GM12892 (cell line): ENCODE results near the gene SLC2A4RG.

Experiments
- DNase-seq: peaks from one replicate; pipeline ENCODE4 v3.0.0; 2011; ENCODE audit not compliant: insufficient read length
- FAIRE-seq: peaks from 2 replicates; lab custom pipeline; 2011; peaks lifted over from hg19 to GRCh38; lab: Jason Lieb, UNC
- POLR2A ChIP-seq: IDR thresholded peaks from 2 replicates; pipeline ENCODE4 v1.6.1; 2011; ENCODE audit warnings: low read depth, low read length, control low read depth
- POLR2AphosphoS5 ChIP-seq: IDR thresholded peaks from 2 replicates; pipeline ENCODE4 v1.6.1; 2011; ENCODE audit warnings: low read depth, low read length, control low read depth
- TAF1 ChIP-seq: IDR thresholded peaks from 2 replicates; pipeline ENCODE4 v1.6.1; 2011; ENCODE audit warnings: low read depth, mild to moderate bottlenecking, control low read depth, low read length, borderline replicate concordance

Gene SLC2A4RG

GRCh38 chr20:63753381-63753780 is 13.8 kb downstream of the SLC2A4RG start:
- no peak for DNase-seq
- TF ChIP-seq POLR2AphosphoS5 (no peak), POLR2A (no peak), TAF1 (no peak)
- no peak for FAIRE-seq

- FAIRE-seq (no peak), DNase-seq (no peak)
- TF ChIP-seq POLR2AphosphoS5 (no peak), POLR2A (no peak), TAF1 (no peak)
Observed at GRCh38 chr20:63754008-63754407, 14.4 kb downstream of the SLC2A4RG start.

GRCh38 chr20:63755933-63756647 is 16.5 kb downstream of the SLC2A4RG start:
- FAIRE-seq (no peak), DNase-seq (no peak)
- TF ChIP-seq TAF1 (no peak), POLR2A (no peak), POLR2AphosphoS5 (no peak)

DNA sequence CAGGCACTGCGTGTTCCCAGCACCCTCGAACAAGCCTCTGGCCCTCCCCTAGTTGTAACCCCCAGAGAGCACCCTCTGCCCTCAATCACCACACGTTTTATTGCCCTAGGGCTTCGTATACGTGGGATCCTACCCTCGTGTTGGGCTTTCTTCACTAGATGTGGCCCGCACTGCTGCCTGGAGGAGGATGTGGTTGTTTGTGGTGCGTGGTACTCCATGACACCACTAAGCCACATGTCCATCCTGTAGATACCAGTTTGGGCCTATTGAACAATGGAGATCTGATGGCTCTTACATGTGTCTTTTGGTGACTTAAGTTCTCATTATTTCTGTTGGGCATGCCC is 17.0 kb downstream of the SLC2A4RG start:
- TF ChIP-seq TAF1: no peak
- no peak for TF ChIP-seq POLR2AphosphoS5
- no peak for TF ChIP-seq POLR2A
- DNase-seq (no peak), FAIRE-seq (no peak)

DNA sequence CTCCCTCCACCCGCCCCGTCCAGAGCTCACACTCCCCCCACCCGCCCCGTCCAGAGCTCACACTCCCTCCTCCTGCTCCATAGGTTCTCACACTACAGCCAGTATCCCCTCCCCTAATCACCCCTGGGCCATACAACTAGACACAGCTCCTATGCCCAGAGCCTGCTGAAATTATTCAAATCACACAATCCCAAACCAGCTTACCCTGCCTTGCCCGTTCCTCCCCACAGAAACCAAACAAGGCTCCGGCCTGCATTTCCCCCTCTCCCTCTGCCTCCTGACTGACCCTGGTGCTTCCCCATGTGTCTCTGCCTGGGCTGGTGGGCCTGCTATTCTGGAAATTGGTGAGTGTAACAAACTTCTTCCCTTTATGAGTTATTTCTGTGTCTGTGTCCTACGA is 18.6 kb downstream of the SLC2A4RG start:
- DNase-seq: no peak
- TF ChIP-seq TAF1 (no peak), POLR2AphosphoS5 (no peak), POLR2A (no peak)
- no peak for FAIRE-seq

DNA sequence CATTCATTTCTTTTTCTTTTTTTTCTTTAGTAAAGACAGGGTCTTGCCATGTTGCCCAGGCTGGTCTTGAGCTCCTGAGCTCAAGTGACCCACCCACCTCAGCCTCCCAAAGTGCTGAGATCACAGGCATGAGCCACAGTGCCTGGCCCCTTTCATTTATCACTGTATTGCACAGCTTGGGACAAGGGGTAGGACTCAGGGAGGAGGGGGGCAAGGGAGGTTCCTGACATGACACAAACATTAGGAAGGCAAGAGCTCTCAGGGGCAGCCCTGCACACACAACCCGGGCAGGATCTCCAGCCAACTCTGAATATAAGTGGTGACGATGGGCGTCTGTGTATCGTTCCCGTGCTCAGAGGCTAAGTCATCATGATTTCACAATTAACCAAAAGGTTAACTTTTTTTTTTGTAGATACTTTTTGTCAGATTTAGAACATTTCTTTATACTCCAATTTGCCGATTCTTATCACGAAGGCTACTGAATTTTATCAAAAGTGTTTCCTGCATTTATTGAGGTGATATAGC is 19.9 kb downstream of the SLC2A4RG start:
- FAIRE-seq (no peak), DNase-seq (no peak)
- TF ChIP-seq POLR2AphosphoS5: no peak
- no peak for TF ChIP-seq TAF1
- no peak for TF ChIP-seq POLR2A

- DNase-seq (no peak), FAIRE-seq (no peak)
Observed at GRCh38 chr20:63765082-63765873, 25.7 kb downstream of the SLC2A4RG start.

DNA sequence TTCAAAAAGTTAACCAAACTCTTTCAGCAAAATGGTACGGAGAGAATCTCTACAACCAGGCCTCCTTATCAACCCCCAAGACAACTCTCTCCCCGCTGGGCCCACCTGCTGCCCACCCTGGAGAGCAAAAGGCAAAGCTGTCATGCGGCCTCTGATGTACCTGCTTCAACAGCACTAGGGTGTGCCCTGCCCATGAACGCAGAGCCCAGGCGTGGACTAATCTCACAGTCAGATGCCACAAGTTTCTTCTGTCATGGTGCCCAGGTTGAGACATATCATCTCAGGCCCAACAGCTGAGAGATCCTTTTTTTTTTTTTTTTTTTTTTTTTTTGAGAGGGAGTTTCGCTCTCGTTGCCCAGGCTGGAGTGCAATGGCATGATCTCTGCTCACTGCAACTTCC is 26.3 kb downstream of the SLC2A4RG start:
- TF ChIP-seq POLR2AphosphoS5: no peak
- TF ChIP-seq TAF1: no peak
- TF ChIP-seq POLR2A: no peak
- no peak for FAIRE-seq
- no peak for DNase-seq

More at GRCh38 chr20:63765082-63765873, 25.7 kb downstream of the SLC2A4RG start:
- TF ChIP-seq TAF1 (no peak), POLR2A (no peak), POLR2AphosphoS5 (no peak)

GRCh38 chr20:63766695-63767426 is 27.3 kb downstream of the SLC2A4RG start:
- no peak for TF ChIP-seq POLR2A
- no peak for TF ChIP-seq TAF1
- TF ChIP-seq POLR2AphosphoS5: no peak
- DNase-seq (no peak), FAIRE-seq (no peak)

GRCh38 chr20:63767456-63767855 is 27.9 kb downstream of the SLC2A4RG start:
- DNase-seq (no peak), FAIRE-seq (no peak)
- TF ChIP-seq TAF1: no peak
- TF ChIP-seq POLR2A: no peak
- TF ChIP-seq POLR2AphosphoS5: no peak

DNA sequence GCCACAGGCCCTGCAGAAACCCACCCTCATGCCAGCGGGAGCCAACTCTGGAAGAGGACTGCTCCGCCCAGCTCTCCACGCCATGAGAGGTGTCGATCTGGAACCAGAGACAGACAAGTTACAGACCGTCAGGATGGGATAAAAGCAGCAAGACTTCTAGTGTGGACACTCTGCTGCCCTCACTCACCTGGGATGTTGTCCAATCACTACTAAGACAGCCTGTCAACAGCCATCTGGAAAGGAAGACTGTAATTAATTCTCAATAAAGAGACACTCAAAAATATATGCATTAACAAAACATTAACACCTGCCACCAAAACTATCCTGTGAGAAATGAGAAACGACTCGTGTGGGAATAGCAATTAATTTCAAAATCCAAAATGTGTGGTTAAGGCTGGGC is 28.3 kb downstream of the SLC2A4RG start:
- FAIRE-seq: no peak
- DNase-seq: no peak
- TF ChIP-seq TAF1 (no peak), POLR2A (no peak), POLR2AphosphoS5 (no peak)
